Fibroblast of mammary gland (primary cell): ENCODE results near the gene ZNF654.
A peak's percentile ranks its signal among the peaks of the same experiment; 100 is the strongest.
"Not testable (repeated sequence)": the region's sequence is repeated elsewhere in the genome, so short reads cannot be mapped to it uniquely, and the experiment has no call there.

ENCODE experiments used
- DNase-seq: peaks from one replicate; pipeline ENCODE4 v3.0.0-alpha.2; 2010; ENCODE audit warnings: low read depth
- H3K4me3 ChIP-seq: 2 replicates; pipeline ENCODE4 v1.5.1; 2011; ENCODE audit warnings: low read depth, mild to moderate bottlenecking, low read length, moderate library complexity; ENCODE audit not compliant: control insufficient read depth
- TF ChIP-seq, protein P1 (sequence below): conservative IDR thresholded peaks from 2 replicates; pipeline ENCODE4 v1.5.1; 2011; ENCODE audit warnings: low read depth, low read length, inconsistent platforms; ENCODE audit not compliant: control insufficient read depth, insufficient read depth

Gene ZNF654

DNA sequence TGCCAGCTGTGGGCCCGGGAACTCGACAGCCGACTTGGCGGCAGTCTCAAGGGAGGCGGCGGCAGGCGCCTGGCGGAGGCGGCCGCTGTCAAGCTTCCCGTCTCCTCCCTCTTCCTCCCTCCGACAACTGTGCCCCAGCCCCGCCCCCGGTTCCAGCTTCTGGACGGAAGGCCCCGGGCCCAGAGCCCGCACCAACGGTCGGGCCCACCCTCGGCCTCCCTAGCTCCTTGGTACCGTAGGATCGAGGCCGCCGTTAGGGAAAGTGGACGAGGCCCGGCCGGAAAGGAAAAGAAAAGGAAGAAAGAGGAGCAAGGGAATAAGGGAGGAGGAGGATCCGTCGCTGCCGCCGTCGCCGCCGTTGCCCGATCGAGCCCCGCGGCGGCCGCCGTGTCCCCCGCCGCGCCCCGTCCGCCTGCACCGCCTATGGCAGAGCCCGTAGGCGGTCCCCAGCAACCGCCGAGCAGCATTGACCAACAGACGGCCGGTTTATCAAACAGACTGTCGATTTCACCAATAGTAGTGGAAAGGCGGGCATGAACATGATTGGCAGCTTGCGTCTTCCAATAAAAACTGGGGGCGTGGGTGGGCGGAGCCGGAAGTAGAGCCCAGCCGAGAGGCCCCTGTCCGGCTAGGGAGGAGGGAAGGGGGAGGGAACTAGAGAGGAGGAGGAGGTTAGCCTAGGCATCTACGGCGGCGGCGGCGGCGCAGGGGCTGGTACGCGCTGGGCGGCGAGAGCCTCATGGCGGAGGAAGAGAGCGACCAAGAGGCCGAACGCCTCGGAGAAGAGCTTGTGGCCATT lies at the start of gene ZNF654, which contains the start of gene CGGBP1:
Gene ZNF654 (plus strand): TSS at position 675 of the 799 bp plus-strand sequence. CDS start 65 bp downstream, at position 740.
Gene CGGBP1 (minus strand): TSS at position 425 of the 799 bp plus-strand sequence. CDS start 3,029 bp downstream, outside the sequence.
- peak within 1 kb of the TSS; percentile 75 for H3K4me3 ChIP-seq
- DNase-seq = peak; percentile 98
- TF ChIP-seq, protein P1, sequence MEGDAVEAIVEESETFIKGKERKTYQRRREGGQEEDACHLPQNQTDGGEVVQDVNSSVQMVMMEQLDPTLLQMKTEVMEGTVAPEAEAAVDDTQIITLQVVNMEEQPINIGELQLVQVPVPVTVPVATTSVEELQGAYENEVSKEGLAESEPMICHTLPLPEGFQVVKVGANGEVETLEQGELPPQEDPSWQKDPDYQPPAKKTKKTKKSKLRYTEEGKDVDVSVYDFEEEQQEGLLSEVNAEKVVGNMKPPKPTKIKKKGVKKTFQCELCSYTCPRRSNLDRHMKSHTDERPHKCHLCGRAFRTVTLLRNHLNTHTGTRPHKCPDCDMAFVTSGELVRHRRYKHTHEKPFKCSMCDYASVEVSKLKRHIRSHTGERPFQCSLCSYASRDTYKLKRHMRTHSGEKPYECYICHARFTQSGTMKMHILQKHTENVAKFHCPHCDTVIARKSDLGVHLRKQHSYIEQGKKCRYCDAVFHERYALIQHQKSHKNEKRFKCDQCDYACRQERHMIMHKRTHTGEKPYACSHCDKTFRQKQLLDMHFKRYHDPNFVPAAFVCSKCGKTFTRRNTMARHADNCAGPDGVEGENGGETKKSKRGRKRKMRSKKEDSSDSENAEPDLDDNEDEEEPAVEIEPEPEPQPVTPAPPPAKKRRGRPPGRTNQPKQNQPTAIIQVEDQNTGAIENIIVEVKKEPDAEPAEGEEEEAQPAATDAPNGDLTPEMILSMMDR = no peak

DNA sequence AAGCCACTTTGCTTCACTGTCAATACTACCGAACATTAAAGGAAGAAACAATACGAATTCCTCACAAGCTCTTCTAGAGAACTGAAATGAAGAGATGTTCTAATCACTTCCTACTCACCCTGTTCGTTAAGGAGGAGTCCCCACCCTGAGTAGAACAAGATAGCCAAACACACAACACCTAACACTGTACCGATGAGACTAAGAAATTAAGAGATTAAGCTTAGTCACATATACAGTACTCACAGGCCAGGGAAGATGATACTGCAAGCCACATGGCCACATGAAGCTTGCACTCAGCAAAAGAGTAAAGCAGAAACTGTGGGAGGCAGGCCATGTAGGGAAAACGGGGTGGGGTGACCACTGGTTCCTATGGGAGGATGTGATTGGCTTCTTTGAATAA lies 48.2 kb upstream of the ZNF654 start:
- TF ChIP-seq, protein P1 = no peak
- H3K4me3 ChIP-seq = no peak overlapping the region
- no peak for DNase-seq

DNA sequence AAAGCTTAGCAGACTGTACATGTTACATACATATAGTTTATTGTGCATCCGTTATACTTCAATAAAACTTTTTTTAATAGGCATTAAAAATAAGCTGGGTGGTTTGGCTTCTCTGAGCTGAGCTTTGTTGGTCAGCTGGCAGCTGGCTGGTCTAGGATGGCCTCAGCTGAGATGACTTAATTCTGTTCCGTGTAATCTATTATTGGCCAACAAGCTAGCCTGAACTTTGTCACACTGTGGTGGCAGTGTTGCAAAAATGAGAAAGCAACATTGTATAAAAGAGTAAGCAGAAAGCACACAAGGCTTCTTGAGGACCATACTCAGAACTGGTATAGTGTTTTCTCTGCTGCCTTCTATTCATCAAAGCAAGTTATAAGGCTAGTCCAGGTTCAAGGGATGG lies 45.5 kb upstream of the ZNF654 start:
- no peak for DNase-seq
- TF ChIP-seq, protein P1 = no peak
- H3K4me3 ChIP-seq = no peak overlapping the region

DNA sequence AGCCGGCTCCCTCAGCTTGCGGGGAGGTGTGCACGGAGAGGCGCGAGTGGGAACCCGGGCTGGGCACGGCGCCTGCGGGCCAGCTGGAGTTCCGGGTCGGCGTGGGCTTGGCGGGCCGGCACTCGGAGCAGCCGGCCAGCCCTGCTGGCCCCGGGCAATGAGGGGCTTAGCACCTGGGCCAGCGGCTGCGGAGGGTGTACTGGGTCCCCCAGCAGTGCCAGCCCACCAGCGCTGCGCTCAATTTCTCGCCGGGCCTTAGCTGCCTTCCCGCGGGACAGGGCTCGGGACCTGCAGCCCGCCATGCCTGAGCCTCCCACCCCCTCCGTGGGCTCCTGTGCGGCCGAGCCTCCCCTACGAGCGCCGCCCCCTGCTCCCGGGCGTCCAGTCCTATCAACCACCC lies 43.4 kb upstream of the ZNF654 start:
- H3K4me3 ChIP-seq, DNase-seq: not testable (repeated sequence)

DNA sequence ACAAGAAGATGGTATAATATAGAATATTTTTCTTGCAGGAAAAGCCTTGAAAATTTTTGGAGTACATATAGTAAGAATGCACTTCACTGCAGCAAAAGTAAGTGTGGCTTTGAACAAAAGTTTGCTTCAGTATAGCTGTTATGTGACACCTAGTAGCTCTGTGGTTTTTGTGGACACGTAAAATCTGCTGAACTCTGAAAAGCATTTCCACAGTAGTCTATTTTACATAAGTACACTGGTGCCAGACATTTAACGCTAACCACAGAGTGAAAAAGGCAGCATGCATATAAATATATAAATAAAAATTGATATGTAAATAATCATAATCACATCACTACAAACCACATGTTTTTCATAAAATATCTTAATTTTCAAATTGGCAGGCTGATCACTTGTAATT lies 40.0 kb upstream of the ZNF654 start:
- H3K4me3 ChIP-seq = no peak overlapping the region
- DNase-seq = no peak
- TF ChIP-seq, protein P1 = no peak

DNA sequence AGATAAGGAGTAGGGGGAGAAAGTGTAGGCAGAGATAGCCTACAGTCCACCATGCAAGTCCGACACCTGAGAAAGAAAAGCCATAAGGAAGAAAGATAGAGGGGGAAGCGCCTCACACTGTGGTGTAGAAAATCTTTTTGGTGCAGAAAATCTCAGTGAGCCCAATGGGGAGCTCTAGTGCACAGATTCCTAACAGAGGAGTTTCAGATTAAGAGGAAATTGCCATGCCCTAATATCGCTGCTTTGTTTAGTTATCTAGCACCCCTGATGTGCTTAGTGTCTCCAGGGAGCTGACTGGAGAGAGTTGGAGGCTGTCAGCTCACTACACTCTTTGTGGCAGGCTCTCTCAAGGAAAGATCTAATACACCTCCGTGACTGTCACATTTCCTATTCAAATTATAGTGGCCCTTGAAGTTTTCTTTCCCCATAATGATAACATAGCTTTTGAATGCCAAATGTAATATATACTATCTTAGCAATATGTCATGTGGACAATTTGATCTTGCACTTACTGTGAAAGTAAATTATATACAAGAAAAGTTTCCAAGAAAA lies 34.0 kb upstream of the ZNF654 start:
- TF ChIP-seq, protein P1 = no peak
- no peak for DNase-seq
- no peak overlapping the region for H3K4me3 ChIP-seq

DNA sequence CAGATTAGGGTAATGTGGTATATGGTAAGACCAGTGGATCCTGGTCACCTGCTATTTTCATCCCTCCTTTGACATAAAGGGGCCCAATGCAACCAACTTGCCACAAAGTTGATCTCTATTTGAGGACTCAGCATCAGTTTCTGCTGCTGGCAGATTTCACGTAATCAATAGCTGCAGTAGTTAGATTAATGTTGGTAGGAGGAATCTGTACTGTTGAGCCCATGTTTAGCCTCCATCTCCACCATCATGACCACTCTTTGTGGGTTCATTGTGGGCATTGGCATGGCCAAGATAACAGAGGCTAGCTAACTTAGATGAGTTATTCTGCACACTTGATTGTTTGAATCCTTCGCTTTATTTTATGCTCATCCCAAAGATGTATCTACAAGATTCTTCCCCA lies 30.2 kb upstream of the ZNF654 start:
- no peak for DNase-seq
- no peak overlapping the region for H3K4me3 ChIP-seq
- TF ChIP-seq, protein P1 = no peak
